Gastrocnemius medialis (tissue), 4 donors: ENCODE results near the gene ICAM3. TPM values are rescaled to one million over a fixed set of nuclear protein-coding genes. Genes with fewer than 3 reads are reported as not detected.
A peak's percentile ranks its signal among the peaks of the same experiment; 100 is the strongest.

Source experiments
- ATAC-seq, 2 donors: fragments of 150-250 bp; one replicate each; pipeline ENCODE4 v1.9.1; 2016
- DNase-seq, 2 donors: peaks; one replicate each; pipeline ENCODE4 v3.0.0-alpha.2; 2019
- H3K27ac ChIP-seq, 4 donors: fragments of 200-600 bp; sonication (generic); 1 replicate in 1 of 4; 2 replicates in 3 of 4; pipeline ENCODE4 v1.5.1; 2016 to 2018; ENCODE audit warnings: mild to moderate bottlenecking in 2 of 4, moderate library complexity in 1 of 4
- H3K27me3 ChIP-seq, 3 donors: fragments of 200-600 bp; sonication (generic) in 2 of 3; 1 replicate in 1 of 3; 2 replicates in 2 of 3; pipeline versions ENCODE4 v1.5.1 to v1.6.0; 2016 to 2019; ENCODE audit warnings: mild to moderate bottlenecking in 1 of 3, moderate library complexity in 1 of 3
- H3K36me3 ChIP-seq, 2 donors: fragments of 200-600 bp; sonication (generic) in 1 of 2; one replicate each; pipeline ENCODE4 v1.5.1; 2017 to 2018
- H3K4me1 ChIP-seq, 2 donors: fragments of 200-600 bp; sonication (generic) in 1 of 2; one replicate each; pipeline ENCODE4 v1.5.1; 2016 to 2017; ENCODE audit warnings: mild to moderate bottlenecking in 2 of 2
- H3K4me3 ChIP-seq, 4 donors: fragments of 200-600 bp; sonication (generic) in 3 of 4; 1 replicate in 1 of 4; 2 replicates in 3 of 4; pipeline ENCODE4 v1.5.1; 2016 to 2019; ENCODE audit warnings: mild to moderate bottlenecking in 2 of 4
- H3K9me3 ChIP-seq, 3 donors: fragments of 200-600 bp; sonication (generic) in 2 of 3; 1 replicate in 1 of 3; 2 replicates in 2 of 3; pipeline ENCODE4 v1.5.1; 2016 to 2019
- CTCF ChIP-seq, 5 experiments: fragments of 450-650 bp in 3 of 5; fragments of 200-600 bp in 2 of 5; sonication (generic) in 2 of 5; IDR thresholded peaks in 4 of 5; conservative IDR thresholded peaks in 1 of 5; 1 replicate in 4 of 5; 2 replicates in 1 of 5; pipeline ENCODE4 v1.5.1; 2016 to 2019; ENCODE audit warnings: antibody characterized with exemption in 5 of 5, mild to moderate bottlenecking in 3 of 5, moderate library complexity in 3 of 5
- POLR2A ChIP-seq, 2 donors: fragments of 450-650 bp; IDR thresholded peaks; one replicate each; pipeline ENCODE4 v1.6.1; 2017; ENCODE audit warnings: antibody characterized with exemption in 2 of 2, mild to moderate bottlenecking in 2 of 2, moderate library complexity in 2 of 2
- in situ Hi-C, 4 donors: fragments of 200-750 bp; cut with MboI; loops; one replicate each; pipeline versions ENCODE4 v1.15.0 to v1.8.0; 2017; ENCODE audit warnings: low sequenced_read_pairs in 4 of 4
- intact Hi-C: fragments of 100-400 bp; cut with DNase I; formaldehyde crosslinking; loops from one replicate; pipeline ENCODE4 v1.15.1; 2023; ENCODE audit warnings: low total_unique reads
- total RNA-seq, 4 donors: library from RNA; depleted of rRNA; stranded (reverse); fragments of >200 nt; gene quantifications; one replicate each; pipeline versions ENCODE4 v1.1.0 to v1.2.3, GENCODE V29; 2016

The ICAM3 gene
- total RNA-seq, 4 donors from 2014 or later: 2.0 to 5.0 (median 3.2) TPM

- peaks cover 0 to 4% (median 0%) of the 10 kb centered on the region in 3 donors for H3K27me3 ChIP-seq
- H3K27ac ChIP-seq: no peak overlapping the region
- in situ Hi-C loops: no loop called here
- H3K36me3 ChIP-seq: no peaks in the 10 kb centered on the region
- no peaks in the 10 kb centered on the region for H3K9me3 ChIP-seq
- no peaks in the 10 kb centered on the region for H3K4me1 ChIP-seq
- no peak overlapping the region for H3K4me3 ChIP-seq
- intact Hi-C loops: no loop called here
- ATAC-seq (no peak), DNase-seq (no peak)
- TF ChIP-seq CTCF (IDR thresholded peaks at IDR 0.05 in 4 of 5, conservative IDR thresholded peaks at IDR 0.05 in 1 of 5) (no peak), POLR2A (IDR thresholded peaks at IDR 0.05) (no peak)
Measured at GRCh38 chr19:10305139-10305806, 34.2 kb downstream of the ICAM3 start.

DNA sequence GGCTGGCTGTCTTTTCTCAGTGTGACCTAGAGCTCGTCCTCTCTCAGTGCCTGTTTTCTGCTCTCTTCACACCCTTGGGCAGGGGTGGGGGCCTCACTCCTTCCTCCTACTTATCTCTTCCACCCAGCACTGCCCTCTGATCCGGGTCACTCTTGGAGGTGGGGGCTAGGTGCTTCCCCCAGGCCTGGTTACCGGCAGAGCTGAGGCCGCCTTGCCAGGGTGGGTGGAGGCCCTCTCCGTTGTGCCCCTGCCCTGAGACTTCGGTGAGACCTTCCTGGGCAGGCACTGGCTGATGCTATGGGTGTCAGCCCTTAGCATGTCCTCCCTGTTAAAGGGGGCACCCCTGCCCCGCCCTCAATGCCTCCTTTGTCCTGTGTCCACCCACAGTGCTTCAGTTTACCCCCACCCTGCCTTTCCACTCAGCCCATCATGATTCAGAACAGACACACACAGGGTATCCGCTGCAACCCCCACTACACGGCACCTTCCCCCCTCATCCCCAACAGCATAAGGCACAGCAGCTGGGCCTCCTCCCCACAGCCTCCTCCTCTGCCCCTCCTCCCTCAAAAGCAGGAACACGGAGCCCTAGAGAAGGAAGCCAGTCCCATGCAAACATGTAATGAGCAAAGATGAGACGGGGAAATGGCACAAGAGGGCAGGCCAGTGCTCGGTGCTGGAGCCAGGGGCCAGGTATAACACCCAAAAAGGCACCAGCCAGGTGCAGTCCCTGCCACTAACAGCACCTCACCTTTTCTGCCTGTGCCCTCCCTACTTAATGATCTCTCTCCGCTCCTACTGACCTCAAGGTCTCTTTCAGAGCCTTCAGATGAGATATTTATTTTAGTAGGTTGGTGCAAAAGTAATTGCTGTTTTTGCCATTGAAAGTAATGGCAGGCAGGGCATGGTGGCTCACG, 39.6 kb downstream of the ICAM3 start:
- in situ Hi-C loops (no loop called here), intact Hi-C loops (no loop called here)
- no peak for ATAC-seq
- H3K9me3 ChIP-seq: no peaks in the 10 kb centered on the region
- no peak overlapping the region for H3K27ac ChIP-seq
- no peak for DNase-seq
- peaks cover 0 to 6% of the 10 kb centered on the region in 2 donors for H3K4me1 ChIP-seq
- H3K36me3 ChIP-seq: no peaks in the 10 kb centered on the region
- no peak for TF ChIP-seq CTCF (IDR thresholded peaks at IDR 0.05 in 4 of 5, conservative IDR thresholded peaks at IDR 0.05 in 1 of 5)
- TF ChIP-seq POLR2A (IDR thresholded peaks at IDR 0.05): no peak
- no peak overlapping the region for H3K4me3 ChIP-seq
- H3K27me3 ChIP-seq: peaks cover 25 to 35% (median 34%) of the 10 kb centered on the region in 3 donors

DNA sequence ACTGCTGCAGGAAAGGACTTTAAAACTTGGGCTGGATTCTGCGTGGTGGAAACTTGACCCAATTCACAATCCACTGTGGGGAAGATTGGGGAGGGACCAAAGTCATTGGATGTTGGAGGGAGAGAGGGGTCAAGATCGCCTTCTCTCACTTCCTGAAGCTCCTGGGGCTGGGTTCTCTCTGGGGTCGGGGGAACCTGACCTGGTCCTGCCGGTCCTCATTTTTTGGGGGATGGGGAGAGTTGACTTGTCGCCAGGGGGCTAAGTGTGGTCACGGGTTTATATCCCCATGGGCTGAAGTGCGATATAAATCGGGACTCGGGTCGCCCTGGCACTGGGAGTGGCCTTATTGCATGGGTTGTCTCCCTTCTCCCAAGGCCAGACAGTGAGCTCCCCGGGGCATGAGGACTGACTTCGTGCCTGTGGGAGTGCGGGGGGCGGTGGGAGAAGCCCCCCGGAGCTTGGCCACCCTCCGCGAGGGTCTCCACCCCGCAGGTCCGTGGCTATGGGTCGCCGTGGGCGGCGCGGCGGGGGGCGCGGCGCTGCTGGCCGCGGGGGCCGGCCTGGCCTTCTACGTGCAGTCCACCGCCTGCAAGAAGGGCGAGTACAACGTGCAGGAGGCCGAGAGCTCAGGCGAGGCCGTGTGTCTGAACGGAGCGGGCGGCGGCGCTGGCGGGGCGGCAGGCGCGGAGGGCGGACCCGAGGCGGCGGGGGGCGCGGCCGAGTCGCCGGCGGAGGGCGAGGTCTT, 43.4 kb downstream of the ICAM3 start:
- in situ Hi-C loops (no loop called here), intact Hi-C loops (no loop called here)
- Histone ChIP-seq H3K36me3 (no peaks in the 10 kb centered on the region), H3K27ac (no peak overlapping the region), H3K4me1 (peaks cover 9 to 22% of the 10 kb centered on the region in 2 donors), H3K9me3 (no peaks in the 10 kb centered on the region), H3K4me3 (peak overlapping the region in 1 of 4 donors; percentile 22), H3K27me3 (peaks cover 63 to 73% (median 69%) of the 10 kb centered on the region in 3 donors)
- TF ChIP-seq CTCF (IDR thresholded peaks at IDR 0.05 in 4 of 5, conservative IDR thresholded peaks at IDR 0.05 in 1 of 5) (no peak), POLR2A (IDR thresholded peaks at IDR 0.05) (no peak)
- no peak for DNase-seq
- no peak for ATAC-seq

- Histone ChIP-seq H3K4me1 (peaks cover 15 to 28% of the 10 kb centered on the region in 2 donors), H3K27ac (no peak overlapping the region), H3K27me3 (peaks cover 69 to 79% (median 75%) of the 10 kb centered on the region in 3 donors), H3K4me3 (peak overlapping the region in 3 of 4 donors; percentile 2 to 27 (median 22)), H3K9me3 (no peaks in the 10 kb centered on the region), H3K36me3 (no peaks in the 10 kb centered on the region)
- DNase-seq: no peak
- ATAC-seq: no peak
- in situ Hi-C loops (no loop called here), intact Hi-C loops (no loop called here)
- TF ChIP-seq POLR2A (IDR thresholded peaks at IDR 0.05): no peak
- TF ChIP-seq CTCF (IDR thresholded peaks at IDR 0.05 in 4 of 5, conservative IDR thresholded peaks at IDR 0.05 in 1 of 5): no peak
Measured at GRCh38 chr19:10295305-10295846, 44.0 kb downstream of the ICAM3 start.
